ENCODE measurements around the gene RASSF3. TPM values are rescaled to one million over a fixed set of nuclear protein-coding genes. Genes with fewer than 3 reads are reported as not detected.

RASSF3 gene
- polyA plus RNA-seq, 4 donors, result 18.0 to 23.6 (median 23.1) TPM

DNA sequence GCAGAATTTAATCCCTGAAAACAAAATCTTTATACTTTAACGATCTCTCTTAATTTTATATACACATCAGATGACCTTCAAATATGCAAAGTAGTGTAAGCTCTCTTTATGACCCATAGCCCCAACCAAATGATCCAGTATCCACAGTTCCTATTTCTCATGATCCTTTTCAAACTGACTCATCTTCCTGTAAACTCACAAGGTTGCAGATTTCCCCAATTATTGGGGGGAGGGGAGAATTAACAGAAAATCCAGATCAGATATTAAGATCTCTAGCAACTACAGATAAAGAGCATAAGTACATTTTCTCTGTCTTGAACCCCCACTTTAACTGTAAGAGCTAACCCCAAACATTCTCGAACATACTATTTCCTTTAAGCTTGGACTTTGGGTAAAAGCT is 136.4 kb downstream of the RASSF3 start:
- no peak for DNase-seq (ENCODE audit: low read depth in 4 of 4, low spot score in 3 of 4)

Other genes with a start within 250 kb of the RASSF3 start
- 1 to 10 TPM in 3 of 4 donors, under 1 TPM in 1; 0.92 to 1.4 (median 1.2) TPM for gene C12orf56, start 219.7 kb upstream of the RASSF3 start, polyA plus RNA-seq (ENCODE audit: insufficient read length in 4 of 4)
- gene XPOT, start 206.1 kb upstream of the RASSF3 start, polyA plus RNA-seq (ENCODE audit: insufficient read length in 4 of 4), result 10 to 100 TPM; 56.9 to 73.9 (median 69.0) TPM
- gene TBK1, start 158.4 kb upstream of the RASSF3 start, polyA plus RNA-seq (ENCODE audit: insufficient read length in 4 of 4), result 10 to 100 TPM; 18.2 to 24.0 (median 23.8) TPM
- gene GNS, start 148.9 kb downstream of the RASSF3 start, polyA plus RNA-seq (ENCODE audit: insufficient read length in 4 of 4), result 100 to 1,000 TPM; 143 to 207 (median 168) TPM
- gene TBC1D30, start 214.2 kb downstream of the RASSF3 start, polyA plus RNA-seq (ENCODE audit: insufficient read length in 4 of 4), result 1 to 10 TPM; 5.2 to 8.0 (median 5.9) TPM

All from right renal pelvis (tissue), 4 donors.